Kidney epithelial cell (primary cell): Measurements from ENCODE around the gene BRME1. TPM values are rescaled to one million over a fixed set of nuclear protein-coding genes. Genes with fewer than 3 reads are reported as not detected.

Experiments used
- DNase-seq: peaks from one replicate; pipeline ENCODE4 v3.0.0-alpha.2; 2010; ENCODE audit warnings: low read depth
- H3K27me3 ChIP-seq: 2 replicates; pipeline ENCODE4 v1.6.0; 2011; ENCODE audit warnings: low read length; ENCODE audit not compliant: control insufficient read depth, insufficient read depth
- H3K36me3 ChIP-seq: 2 replicates; pipeline ENCODE4 v1.5.1; 2011; ENCODE audit warnings: low read length; ENCODE audit not compliant: control insufficient read depth, insufficient read depth
- H3K4me3 ChIP-seq: 2 replicates; pipeline ENCODE4 v1.5.1; 2011; ENCODE audit warnings: low read depth, mild to moderate bottlenecking, control low read depth, low read length
- CTCF ChIP-seq: IDR thresholded peaks from 2 replicates; pipeline ENCODE4 v1.5.1; 2011; ENCODE audit warnings: mild to moderate bottlenecking, moderate library complexity, low read length, control low read depth, inconsistent platforms; ENCODE audit not compliant: insufficient read depth, poor library complexity, severe bottlenecking
- total RNA-seq: library from RNA; depleted of rRNA; stranded (reverse); fragments of >200 nt; gene quantifications from 2 replicates; pipeline ENCODE4 v1.2.3, GENCODE V29; 2015

BRME1 gene
- total RNA-seq, 1 donor from 2014 or later: 2.5 TPM

DNA sequence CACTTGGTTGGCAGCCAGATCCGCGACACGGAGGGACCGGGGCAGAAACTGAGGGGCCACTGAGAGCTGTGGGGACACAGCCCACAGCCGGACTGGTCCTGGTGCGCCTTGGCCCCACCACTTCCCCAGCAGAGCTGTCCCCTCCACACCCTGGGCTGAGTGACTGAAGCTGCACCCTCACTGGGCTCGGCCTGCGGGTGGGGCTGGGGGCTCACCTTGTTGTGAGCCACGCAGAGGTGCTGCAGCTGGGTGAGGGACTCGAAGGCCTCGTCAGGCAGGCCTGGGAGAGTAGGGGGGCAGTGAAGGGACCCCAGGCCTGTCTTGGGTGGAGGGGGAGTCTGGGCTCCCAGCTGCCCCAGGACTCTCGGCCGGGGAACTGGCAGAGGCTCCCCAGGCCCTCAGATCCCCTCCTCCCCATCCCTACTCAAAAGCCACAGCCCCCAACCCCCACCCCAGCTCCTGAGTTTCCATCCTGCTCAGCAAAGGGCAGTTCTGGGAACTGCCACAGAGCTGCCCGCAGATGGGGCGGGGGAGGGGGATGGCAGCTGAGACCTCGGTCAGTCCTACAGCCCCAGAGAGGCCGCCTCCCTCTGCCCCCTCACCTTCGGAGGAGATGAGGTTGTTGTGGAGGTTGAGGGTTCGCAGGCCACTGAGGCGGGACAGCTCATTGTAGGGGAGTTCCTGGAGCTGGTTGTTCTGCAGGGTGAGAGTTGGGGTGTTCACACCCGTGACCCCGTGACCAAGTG lies 30.0 kb upstream of the BRME1 start:
- Histone ChIP-seq H3K36me3 (no peaks in the 10 kb centered on the region), H3K4me3 (no peak overlapping the region), H3K27me3 (peaks cover 22% of the 10 kb centered on the region)
- TF ChIP-seq CTCF: no peak
- no peak for DNase-seq

GRCh38 chr19:13934785-13935109 lies 28.8 kb upstream of the BRME1 start:
- Histone ChIP-seq H3K4me3 (no peak overlapping the region), H3K27me3 (peaks cover 22% of the 10 kb centered on the region)
- DNase-seq: no peak

DNA sequence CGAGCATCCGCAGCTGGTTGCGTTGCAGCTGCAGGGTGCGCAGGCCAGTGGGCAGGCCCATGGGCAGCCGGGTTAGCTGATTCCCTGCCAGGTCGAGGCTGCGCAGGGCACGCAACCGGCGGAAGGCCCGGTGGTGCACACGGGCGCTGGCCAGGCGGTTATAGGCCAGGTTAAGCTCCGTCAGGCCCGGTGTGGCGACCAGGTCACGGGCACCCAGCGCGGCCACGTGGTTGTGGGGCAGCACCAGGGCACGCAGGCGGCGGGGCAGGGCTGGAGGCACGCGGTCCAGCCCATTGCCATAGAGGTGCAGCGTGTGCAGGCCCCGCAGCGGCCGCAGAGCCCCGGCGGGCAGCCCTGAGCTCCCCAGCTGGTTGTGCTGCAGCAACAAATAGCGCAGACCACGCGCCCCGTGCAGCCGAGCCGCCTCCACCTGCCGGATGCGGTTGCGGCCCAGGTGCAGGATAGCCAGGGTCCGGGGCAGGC lies 27.0 kb upstream of the BRME1 start:
- TF ChIP-seq CTCF: no peak
- no peak for DNase-seq
- Histone ChIP-seq H3K36me3 (peaks cover 1% of the 10 kb centered on the region), H3K4me3 (no peak overlapping the region), H3K27me3 (peaks cover 19% of the 10 kb centered on the region)

More at GRCh38 chr19:13934785-13935109, 28.8 kb upstream of the BRME1 start:
- no peak for TF ChIP-seq CTCF
- peaks cover 1% of the 10 kb centered on the region for H3K36me3 ChIP-seq

DNA sequence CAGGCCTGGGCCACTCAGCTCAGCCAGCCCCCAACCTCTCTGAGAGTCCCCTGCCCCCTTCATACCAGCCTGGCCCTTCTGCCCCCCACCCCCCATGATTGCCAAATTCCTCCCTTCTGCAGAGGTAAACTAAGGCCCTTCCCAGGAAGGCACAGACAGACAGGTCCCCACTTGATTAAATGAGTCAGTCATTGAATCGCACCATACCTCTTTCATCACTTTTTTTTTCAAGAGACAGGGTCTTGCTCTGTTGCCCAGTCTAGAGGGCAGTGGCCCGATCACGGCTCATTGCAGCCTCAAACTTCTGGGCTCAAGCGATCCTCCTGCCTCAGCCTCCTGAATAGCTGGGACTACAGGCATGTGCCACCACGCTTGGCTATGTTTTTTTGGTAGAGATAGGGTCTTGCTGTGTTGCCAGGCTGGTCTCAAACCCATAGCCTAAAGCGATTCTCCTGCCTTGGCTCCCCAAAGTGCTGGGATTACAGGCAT lies 26.3 kb upstream of the BRME1 start:
- Histone ChIP-seq H3K36me3 (peaks cover 1% of the 10 kb centered on the region), H3K4me3 (no peak overlapping the region), H3K27me3 (peaks cover 13% of the 10 kb centered on the region)
- no peak for TF ChIP-seq CTCF
- no peak for DNase-seq

DNA sequence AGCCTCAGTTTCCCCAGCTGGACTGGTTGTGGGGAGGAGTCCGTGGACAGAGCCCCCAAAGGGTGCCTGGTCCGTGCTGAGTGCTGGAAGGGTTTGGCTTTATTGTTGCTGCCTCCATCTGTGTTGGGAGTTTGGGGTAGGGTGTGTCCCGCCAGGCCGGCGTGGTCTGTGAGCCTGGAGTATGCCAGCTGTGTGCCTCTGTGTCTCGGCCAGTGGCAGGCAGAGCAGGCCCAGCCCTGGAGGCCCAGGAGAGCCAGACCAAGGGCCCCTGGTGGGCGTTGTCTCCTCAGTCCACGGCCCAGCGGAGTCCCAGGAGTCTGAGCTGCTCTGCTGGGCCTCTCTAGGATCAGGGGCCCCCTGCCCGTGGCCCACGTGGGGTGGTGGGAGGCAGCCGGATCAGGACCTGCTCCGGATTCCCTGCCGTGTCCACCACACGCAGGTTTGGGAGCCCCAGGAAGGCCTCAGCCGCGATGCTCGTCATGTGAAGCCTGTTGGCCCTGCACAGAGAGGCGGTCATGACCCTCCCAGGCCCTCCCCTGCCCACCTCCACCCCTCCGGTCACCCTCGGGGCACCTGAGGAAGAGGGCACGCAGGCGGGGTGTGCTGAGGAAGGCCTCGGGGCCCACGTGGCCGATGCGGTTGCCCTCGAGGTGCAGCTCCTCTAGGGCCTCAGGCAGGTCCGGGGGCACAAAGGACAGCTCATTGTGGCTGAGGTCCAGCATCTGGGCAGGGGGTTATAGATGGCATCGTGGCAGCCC lies 25.7 kb upstream of the BRME1 start:
- no peak for TF ChIP-seq CTCF
- peaks cover 1% of the 10 kb centered on the region for H3K36me3 ChIP-seq

More for the DNA sequence above, 25.7 kb upstream of the BRME1 start:
- H3K27me3 ChIP-seq: peaks cover 13% of the 10 kb centered on the region
- no peak for DNase-seq
- H3K4me3 ChIP-seq: no peak overlapping the region
